Panc1 (cell line): ENCODE results near the gene TANC1.
"Not testable (repeated sequence)": the region's sequence is repeated elsewhere in the genome, so short reads cannot be mapped to it uniquely, and the experiment has no call there.

Experiments
- TF ChIP-seq, protein P1 (sequence below): fragments of 450-650 bp; IDR thresholded peaks from 2 replicates; pipeline ENCODE4 v1.5.1; 2017; ENCODE audit warnings: mild to moderate bottlenecking
- TF ChIP-seq, protein P2 (sequence below), 2 experiments: IDR thresholded peaks; 2 replicates each; pipeline ENCODE4 v1.6.1; 2011 to 2012; ENCODE audit warnings: low read depth in 2 of 2, control low read depth in 1 of 2, low read length in 1 of 2, mild to moderate bottlenecking in 1 of 2, moderate library complexity in 1 of 2; ENCODE audit not compliant: insufficient read depth in 1 of 2

DNA sequence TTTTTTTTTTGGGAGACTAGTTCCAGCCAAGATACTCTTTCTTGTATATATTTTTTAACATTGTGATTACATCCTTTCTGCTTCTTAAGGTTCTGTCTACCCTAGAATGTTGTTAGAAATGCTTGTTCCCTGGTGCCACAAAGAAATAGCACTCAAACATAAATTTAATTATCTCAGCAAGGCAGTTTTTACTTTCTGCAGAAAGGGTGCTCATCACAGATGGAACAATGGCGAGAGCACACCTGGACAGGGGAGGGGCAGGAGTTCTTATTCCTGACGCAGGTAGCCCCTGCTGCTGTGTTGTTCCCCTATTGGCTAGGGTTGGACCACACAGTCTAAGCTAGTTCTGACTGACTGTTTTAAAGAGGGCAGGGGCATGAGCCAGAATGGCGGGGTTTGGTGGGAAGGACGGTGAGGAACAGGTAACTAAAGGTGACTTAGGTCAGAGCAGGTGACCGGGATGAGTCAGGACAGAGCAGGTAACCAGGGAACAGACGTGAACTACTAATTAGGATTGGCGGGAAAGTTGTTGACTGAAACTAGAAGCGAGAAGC is 127.9 kb downstream of the TANC1 start:
- TF ChIP-seq, protein P1, sequence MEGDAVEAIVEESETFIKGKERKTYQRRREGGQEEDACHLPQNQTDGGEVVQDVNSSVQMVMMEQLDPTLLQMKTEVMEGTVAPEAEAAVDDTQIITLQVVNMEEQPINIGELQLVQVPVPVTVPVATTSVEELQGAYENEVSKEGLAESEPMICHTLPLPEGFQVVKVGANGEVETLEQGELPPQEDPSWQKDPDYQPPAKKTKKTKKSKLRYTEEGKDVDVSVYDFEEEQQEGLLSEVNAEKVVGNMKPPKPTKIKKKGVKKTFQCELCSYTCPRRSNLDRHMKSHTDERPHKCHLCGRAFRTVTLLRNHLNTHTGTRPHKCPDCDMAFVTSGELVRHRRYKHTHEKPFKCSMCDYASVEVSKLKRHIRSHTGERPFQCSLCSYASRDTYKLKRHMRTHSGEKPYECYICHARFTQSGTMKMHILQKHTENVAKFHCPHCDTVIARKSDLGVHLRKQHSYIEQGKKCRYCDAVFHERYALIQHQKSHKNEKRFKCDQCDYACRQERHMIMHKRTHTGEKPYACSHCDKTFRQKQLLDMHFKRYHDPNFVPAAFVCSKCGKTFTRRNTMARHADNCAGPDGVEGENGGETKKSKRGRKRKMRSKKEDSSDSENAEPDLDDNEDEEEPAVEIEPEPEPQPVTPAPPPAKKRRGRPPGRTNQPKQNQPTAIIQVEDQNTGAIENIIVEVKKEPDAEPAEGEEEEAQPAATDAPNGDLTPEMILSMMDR, result not testable (repeated sequence)
- TF ChIP-seq, protein P2, sequence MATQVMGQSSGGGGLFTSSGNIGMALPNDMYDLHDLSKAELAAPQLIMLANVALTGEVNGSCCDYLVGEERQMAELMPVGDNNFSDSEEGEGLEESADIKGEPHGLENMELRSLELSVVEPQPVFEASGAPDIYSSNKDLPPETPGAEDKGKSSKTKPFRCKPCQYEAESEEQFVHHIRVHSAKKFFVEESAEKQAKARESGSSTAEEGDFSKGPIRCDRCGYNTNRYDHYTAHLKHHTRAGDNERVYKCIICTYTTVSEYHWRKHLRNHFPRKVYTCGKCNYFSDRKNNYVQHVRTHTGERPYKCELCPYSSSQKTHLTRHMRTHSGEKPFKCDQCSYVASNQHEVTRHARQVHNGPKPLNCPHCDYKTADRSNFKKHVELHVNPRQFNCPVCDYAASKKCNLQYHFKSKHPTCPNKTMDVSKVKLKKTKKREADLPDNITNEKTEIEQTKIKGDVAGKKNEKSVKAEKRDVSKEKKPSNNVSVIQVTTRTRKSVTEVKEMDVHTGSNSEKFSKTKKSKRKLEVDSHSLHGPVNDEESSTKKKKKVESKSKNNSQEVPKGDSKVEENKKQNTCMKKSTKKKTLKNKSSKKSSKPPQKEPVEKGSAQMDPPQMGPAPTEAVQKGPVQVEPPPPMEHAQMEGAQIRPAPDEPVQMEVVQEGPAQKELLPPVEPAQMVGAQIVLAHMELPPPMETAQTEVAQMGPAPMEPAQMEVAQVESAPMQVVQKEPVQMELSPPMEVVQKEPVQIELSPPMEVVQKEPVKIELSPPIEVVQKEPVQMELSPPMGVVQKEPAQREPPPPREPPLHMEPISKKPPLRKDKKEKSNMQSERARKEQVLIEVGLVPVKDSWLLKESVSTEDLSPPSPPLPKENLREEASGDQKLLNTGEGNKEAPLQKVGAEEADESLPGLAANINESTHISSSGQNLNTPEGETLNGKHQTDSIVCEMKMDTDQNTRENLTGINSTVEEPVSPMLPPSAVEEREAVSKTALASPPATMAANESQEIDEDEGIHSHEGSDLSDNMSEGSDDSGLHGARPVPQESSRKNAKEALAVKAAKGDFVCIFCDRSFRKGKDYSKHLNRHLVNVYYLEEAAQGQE (IDR thresholded peaks at IDR 0.05; ENCODE audit: insufficient read depth in 1 of 2, low read depth in 2 of 2, low read length in 1 of 2), result not testable (repeated sequence)
